WERI-Rb-1 (cell line): Measurements from ENCODE around the gene FKBP15.
"Not testable (repeated sequence)": the region's sequence is repeated elsewhere in the genome, so short reads cannot be mapped to it uniquely, and the experiment has no call there.

Experiments
- DNase-seq: peaks from one replicate; pipeline ENCODE4 v3.0.0-alpha.2; 2020
- H3K27ac ChIP-seq: fragments of 250-450 bp; sonication (Bioruptor Pico); 2 replicates; pipeline ENCODE4 v1.5.1; 2020; ENCODE audit warnings: mild to moderate bottlenecking, moderate library complexity
- H3K27me3 ChIP-seq: fragments of 250-450 bp; sonication (Bioruptor Pico); 2 replicates; pipeline ENCODE4 v1.5.1; 2021; ENCODE audit warnings: mild to moderate bottlenecking, low read depth, moderate library complexity; ENCODE audit not compliant: insufficient read depth, severe bottlenecking
- H3K36me3 ChIP-seq: fragments of 250-450 bp; sonication (Bioruptor Pico); 2 replicates; pipeline ENCODE4 v1.5.1; 2020; ENCODE audit warnings: mild to moderate bottlenecking, moderate library complexity
- H3K4me3 ChIP-seq: 2 replicates; pipeline ENCODE4 v1.5.1; 2011; ENCODE audit warnings: low read depth, mild to moderate bottlenecking, control low read depth, low read length
- H3K9me3 ChIP-seq: fragments of 250-450 bp; sonication (Bioruptor Pico); 2 replicates; pipeline ENCODE4 v1.5.1; 2021; ENCODE audit warnings: mild to moderate bottlenecking, moderate library complexity; ENCODE audit not compliant: severe bottlenecking
- CTCF ChIP-seq: IDR thresholded peaks from 2 replicates; pipeline ENCODE4 v1.5.1; 2011; ENCODE audit warnings: low read depth, mild to moderate bottlenecking, control low read depth, inconsistent platforms, low read length

FKBP15 gene

GRCh38 chr9:113250807-113251206, 29.7 kb upstream of the FKBP15 start:
- Histone ChIP-seq H3K27me3 (no peaks in the 10 kb centered on the region), H3K9me3 (no peaks in the 10 kb centered on the region), H3K4me3 (no peak overlapping the region), H3K27ac (no peak overlapping the region), H3K36me3 (peaks cover 6% of the 10 kb centered on the region)
- no peak for TF ChIP-seq CTCF
- no peak for DNase-seq

- not testable (repeated sequence) for H3K27ac ChIP-seq, DNase-seq, H3K4me3 ChIP-seq, H3K36me3 ChIP-seq, H3K27me3 ChIP-seq, H3K9me3 ChIP-seq
These were observed 28.6 kb upstream of the FKBP15 start for GRCh38 chr9:113249661-113250060.

- Histone ChIP-seq H3K27me3 (no peaks in the 10 kb centered on the region), H3K4me3 (no peak overlapping the region), H3K36me3 (peaks cover 6% of the 10 kb centered on the region; the same call in 1 of the 2 replicates), H3K27ac (no peak overlapping the region), H3K9me3 (no peaks in the 10 kb centered on the region)
- no peak for DNase-seq
- no peak for TF ChIP-seq CTCF
These were observed 26.6 kb upstream of the FKBP15 start for GRCh38 chr9:113247640-113248039.

- Histone ChIP-seq H3K27me3 (no peaks in the 10 kb centered on the region), H3K4me3 (no peak overlapping the region), H3K36me3 (peaks cover 3% of the 10 kb centered on the region; the same call in 1 of the 2 replicates), H3K9me3 (no peaks in the 10 kb centered on the region), H3K27ac (no peak overlapping the region)
- DNase-seq = no peak
- TF ChIP-seq CTCF = no peak
These were observed 25.9 kb upstream of the FKBP15 start for GRCh38 chr9:113246928-113247327.

GRCh38 chr9:113245894-113246293, 24.8 kb upstream of the FKBP15 start:
- H3K36me3 ChIP-seq = peaks cover 3% of the 10 kb centered on the region; the same call in 1 of the 2 replicates
- TF ChIP-seq CTCF = no peak
- DNase-seq = no peak
- no peak overlapping the region for H3K27ac ChIP-seq
- H3K4me3 ChIP-seq = no peak overlapping the region
- no peaks in the 10 kb centered on the region for H3K27me3 ChIP-seq
- H3K9me3 ChIP-seq = no peaks in the 10 kb centered on the region

GRCh38 chr9:113244556-113244955, 23.5 kb upstream of the FKBP15 start:
- Histone ChIP-seq H3K27me3 (no peaks in the 10 kb centered on the region), H3K36me3 (no peaks in the 10 kb centered on the region), H3K27ac (no peak overlapping the region), H3K4me3 (no peak overlapping the region), H3K9me3 (no peaks in the 10 kb centered on the region)
- DNase-seq = no peak
- TF ChIP-seq CTCF = no peak
